GM12872 (cell line): ENCODE measurements around the gene FAS.

ENCODE experiments used
- TF ChIP-seq, protein P1 (sequence below): IDR thresholded peaks from 3 replicates; pipeline ENCODE4 v1.5.1; 2011; ENCODE audit warnings: low read depth, mild to moderate bottlenecking, low read length, moderate library complexity; ENCODE audit not compliant: insufficient read depth

The FAS gene

DNA sequence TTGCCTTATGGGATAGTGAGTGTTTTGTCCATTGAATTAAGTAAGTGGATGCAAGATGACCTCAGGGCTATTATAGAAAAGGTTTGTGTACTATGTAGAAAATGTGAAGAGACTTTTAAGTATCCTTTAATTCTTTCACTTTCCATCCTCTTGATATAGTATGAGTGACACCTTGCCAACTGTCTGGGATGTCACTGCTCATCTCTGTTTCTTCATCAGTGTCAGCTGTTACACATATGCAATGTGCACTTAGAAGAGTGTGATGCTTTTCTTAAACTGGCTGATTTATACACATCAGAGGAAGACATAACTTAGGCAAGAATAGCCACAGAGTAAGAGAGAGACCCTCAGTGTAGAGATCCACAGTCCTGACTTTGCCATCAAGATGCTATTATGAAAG is 29.3 kb upstream of the FAS start:
- TF ChIP-seq, protein P1, sequence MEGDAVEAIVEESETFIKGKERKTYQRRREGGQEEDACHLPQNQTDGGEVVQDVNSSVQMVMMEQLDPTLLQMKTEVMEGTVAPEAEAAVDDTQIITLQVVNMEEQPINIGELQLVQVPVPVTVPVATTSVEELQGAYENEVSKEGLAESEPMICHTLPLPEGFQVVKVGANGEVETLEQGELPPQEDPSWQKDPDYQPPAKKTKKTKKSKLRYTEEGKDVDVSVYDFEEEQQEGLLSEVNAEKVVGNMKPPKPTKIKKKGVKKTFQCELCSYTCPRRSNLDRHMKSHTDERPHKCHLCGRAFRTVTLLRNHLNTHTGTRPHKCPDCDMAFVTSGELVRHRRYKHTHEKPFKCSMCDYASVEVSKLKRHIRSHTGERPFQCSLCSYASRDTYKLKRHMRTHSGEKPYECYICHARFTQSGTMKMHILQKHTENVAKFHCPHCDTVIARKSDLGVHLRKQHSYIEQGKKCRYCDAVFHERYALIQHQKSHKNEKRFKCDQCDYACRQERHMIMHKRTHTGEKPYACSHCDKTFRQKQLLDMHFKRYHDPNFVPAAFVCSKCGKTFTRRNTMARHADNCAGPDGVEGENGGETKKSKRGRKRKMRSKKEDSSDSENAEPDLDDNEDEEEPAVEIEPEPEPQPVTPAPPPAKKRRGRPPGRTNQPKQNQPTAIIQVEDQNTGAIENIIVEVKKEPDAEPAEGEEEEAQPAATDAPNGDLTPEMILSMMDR = no peak

DNA sequence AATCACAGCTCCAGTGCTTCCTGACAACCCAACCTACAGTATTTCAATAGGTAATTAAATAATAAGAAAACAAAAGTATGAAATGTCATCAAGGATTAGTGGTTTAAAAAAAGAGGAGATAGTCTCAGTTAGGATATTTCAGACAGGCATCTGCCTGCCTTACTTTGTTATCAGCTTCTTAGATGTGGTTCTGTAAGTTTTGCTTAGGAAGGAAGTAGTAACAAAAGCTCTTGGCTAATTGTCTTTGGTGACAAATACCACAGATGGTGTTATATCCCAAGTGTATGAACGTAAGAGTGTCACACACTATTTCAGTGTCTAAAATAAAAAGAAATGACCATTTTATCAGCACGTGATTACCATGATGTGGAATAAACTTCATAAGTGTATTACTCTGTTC is 28.3 kb upstream of the FAS start:
- TF ChIP-seq, protein P1 = no peak

DNA sequence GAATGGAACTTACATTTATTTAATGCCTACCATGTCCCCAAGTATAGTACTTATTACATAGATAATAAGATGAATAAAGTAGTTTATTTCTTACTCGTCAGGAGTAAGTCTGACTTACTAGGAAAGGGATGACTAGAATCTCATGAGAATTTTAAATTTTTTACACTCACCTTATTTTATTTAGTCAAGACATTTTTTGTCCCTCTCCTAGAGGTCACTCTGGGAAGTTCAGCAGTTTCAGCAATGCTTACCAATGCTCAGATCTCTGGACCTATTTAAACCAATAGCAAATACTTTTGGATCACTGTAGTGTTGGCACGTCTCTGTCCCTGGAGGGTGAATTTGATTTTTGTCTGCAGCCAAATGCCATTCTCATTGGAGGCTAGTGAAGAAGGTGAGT is 27.3 kb upstream of the FAS start:
- TF ChIP-seq, protein P1 = no peak

DNA sequence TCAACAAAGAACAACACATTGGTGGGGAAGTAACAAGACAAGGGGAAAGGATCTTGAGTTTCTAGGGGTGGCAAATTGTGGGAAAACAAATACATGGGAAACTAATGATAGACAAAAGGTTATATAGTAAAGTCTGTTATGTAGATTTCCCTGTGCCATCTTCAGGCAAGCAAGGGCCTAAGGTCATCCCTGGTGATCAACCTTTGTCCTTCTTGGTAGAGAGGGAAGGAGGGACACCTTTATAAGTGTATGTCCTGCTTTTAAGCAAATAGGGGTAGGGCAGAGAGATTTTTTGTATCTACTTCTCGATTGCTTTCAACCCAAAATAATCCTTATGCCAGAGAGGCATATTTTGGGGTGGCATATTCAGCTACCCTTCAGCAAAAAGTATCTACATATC is 26.2 kb upstream of the FAS start:
- TF ChIP-seq, protein P1 = no peak

DNA sequence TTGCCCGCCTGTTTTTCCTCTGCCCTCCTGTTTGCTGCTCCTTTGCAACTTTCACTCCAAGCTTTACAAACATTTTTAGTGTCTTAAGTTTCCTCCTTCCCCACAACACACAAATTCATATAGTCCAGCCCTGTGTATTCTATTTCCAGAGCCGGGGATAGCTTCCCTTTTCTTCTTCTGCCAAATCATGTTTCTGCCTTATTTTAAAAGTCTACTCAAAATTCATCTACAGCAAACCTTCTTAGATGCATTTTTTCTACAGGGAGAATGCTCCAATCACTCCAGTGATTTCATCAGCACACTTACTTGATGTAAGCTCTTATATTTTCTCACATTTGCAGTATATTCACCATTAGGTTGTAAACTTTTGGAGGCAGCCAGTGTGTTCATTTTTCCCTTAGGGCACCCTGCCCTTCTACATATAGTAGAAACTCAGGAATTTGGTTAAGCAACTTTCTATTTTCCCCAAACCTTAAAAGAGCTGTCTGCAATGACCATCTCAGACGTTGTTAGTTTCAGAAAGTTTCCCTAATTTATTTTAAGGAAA is 25.7 kb upstream of the FAS start:
- TF ChIP-seq, protein P1 = no peak

DNA sequence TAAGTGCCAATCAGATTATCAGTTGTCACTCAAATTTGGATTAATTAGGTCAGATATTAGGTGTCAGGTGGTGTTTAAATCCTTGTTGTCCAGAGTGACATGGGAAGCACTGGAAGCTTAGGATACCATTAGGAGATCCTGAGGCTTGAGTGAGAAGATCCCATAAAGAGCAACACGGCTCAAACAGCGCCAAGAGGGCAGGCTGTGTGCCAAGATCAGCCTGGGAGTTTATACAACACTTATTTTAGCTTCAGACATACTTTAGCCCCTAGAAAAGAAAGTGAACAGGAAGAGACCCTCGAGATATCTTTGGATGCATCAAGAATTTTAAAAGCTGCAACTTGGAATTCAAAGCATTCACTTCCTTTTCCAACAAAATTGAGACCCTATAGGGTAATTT is 23.8 kb upstream of the FAS start:
- TF ChIP-seq, protein P1 = no peak

DNA sequence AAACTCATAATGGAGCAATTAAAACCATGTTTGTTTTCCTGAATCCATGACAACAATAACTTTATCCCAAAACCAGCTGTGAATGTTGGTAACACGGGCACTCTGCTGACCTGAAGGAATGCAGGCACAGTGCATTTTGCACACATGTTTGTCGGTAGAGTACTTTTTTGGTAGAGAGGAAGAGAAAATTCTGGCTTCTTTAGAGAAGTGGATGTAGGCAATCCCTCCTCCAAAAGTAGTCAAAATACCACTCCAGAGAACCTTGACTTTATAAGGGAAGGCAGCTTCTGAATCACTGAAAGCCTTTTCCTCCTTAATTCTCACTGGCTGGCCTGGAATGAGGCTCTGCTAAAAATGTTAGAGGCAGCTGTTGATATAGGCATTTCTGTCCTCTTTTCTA is 22.2 kb upstream of the FAS start:
- TF ChIP-seq, protein P1 = no peak
